ENCODE data around the gene GMPS.

GRCh38 chr3:155885292-155885691 lies 14.8 kb downstream of the GMPS start:
- TF ChIP-seq RFX5 (IDR thresholded peaks at IDR 0.05; ENCODE audit: low read depth, low read length) (no peak), CEBPB (IDR thresholded peaks at IDR 0.05; ENCODE audit: low read depth, low read length) (no peak), POLR2A (IDR thresholded peaks at IDR 0.05; ENCODE audit: low read depth, low read length) (no peak), RCOR1 (IDR thresholded peaks at IDR 0.05; ENCODE audit: insufficient replicate concordance, low read length) (no peak)
- TF ChIP-seq, protein P1, sequence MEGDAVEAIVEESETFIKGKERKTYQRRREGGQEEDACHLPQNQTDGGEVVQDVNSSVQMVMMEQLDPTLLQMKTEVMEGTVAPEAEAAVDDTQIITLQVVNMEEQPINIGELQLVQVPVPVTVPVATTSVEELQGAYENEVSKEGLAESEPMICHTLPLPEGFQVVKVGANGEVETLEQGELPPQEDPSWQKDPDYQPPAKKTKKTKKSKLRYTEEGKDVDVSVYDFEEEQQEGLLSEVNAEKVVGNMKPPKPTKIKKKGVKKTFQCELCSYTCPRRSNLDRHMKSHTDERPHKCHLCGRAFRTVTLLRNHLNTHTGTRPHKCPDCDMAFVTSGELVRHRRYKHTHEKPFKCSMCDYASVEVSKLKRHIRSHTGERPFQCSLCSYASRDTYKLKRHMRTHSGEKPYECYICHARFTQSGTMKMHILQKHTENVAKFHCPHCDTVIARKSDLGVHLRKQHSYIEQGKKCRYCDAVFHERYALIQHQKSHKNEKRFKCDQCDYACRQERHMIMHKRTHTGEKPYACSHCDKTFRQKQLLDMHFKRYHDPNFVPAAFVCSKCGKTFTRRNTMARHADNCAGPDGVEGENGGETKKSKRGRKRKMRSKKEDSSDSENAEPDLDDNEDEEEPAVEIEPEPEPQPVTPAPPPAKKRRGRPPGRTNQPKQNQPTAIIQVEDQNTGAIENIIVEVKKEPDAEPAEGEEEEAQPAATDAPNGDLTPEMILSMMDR (conservative IDR thresholded peaks at IDR 0.05; ENCODE audit: low read depth, low read length) = no peak
